GM19023 (cell line): ENCODE data around the gene PEX1.
"Not testable (repeated sequence)": the region's sequence is repeated elsewhere in the genome, so short reads cannot be mapped to it uniquely, and the experiment has no call there.

ENCODE experiments used
- ATAC-seq: cut with Tn5 transposase; IDR thresholded peaks from one replicate; pipeline ENCODE4 v1.9.1; 2021; ENCODE audit warnings: mild to moderate bottlenecking, moderate library complexity; ENCODE audit not compliant: unreplicated experiment

The PEX1 gene

DNA sequence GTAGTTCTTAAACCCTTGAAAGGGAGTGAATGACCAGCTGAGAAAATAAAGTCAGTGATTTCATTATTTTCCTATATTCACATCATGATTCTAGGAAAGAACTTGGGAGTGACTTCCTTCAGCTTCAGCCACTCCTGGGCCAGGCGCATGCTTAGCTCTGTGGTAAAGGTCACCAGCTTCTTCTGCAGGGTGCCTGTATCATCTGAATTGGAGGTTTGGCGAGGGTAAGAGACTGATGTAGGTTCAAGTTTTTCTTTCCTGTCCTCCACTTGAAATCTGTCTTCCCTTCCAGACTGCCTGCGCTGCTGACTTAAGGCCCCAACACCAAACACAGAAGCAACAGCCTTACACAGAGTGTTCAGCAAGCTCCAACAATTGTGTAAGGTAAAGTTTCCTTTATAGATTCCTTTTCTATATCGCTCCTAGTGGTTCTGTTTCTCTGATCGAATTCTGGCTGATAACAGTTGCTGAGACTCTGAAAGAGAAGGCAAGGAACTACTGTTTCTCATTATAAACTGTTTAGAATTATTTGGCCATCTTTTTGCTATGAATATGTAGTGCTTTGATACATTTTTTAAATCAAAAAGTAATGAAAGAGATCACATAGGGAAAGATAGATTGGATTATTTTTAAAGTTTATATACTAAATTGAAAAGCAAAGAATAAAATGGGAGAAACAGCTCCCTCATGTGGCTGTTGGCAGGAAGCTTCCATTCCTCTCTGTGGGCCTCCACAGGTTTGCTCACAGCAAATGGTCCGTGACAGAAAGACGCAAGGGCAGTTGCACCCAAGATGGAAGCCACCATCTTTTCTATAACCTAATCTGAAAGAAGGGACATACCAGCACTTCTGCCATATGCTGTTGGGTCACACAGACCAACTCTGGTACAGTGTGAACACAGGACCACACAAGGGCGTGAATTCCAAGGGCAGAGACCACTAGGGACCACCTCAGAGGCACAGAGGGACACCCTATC, 67.0 kb downstream of the PEX1 start:
- peak; percentile 67 for ATAC-seq

DNA sequence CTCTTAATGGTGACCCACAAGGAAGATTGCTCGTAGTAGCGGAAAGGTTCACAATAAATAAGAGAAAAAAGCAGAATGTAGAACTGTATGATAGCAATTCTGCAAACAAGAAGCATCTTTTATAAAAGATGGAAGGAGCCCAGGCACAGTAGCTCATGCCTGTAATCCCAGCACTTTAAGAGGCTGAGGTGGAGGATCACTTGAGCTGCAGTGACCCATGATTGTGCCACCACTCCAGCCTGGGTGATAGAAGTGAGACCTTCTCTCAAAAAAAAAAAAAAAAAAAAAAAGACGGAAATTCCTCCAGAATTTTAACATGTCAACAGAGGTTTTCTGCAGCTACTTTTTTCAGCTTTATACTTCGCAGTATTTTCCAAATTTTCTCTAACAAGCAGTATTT, 67.8 kb downstream of the PEX1 start:
- ATAC-seq, result no peak

DNA sequence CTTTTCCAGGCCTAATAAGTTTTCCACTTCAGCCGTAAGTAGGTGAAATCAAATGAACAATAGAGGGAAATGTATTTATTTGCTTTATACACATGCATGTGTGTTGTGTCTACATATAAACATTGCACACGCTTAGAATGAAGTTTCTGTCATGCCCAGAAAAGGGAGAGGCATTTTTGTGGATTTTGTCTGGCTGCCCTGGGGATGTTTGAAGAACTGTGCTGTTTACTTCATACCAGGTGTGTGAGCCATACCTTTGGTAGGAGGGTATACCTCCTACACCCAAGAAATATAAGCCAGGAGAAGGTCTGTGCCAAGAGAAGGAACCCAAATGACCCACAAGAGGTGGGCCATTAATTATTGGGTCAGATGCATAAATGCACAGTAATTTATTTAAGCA, 68.2 kb downstream of the PEX1 start:
- ATAC-seq, result no peak

DNA sequence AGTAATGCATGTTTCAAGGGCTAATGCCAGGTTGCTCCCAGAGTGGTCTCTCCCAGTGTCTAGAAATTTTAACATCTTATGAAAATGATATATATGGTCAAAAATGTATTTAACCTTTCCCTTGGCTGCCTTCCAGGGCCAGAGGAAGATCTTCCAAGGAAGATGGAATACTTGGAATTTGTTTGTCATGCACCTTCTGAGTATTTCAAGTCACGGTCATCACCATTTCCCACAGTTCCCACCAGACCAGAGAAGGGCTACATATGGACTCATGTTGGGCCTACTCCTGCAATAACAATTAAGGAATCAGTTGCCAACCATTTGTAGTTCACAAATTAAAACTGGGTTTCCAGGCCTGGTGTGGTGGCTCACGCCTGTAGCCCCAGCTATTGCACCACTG, 72.1 kb downstream of the PEX1 start:
- ATAC-seq, result no peak

DNA sequence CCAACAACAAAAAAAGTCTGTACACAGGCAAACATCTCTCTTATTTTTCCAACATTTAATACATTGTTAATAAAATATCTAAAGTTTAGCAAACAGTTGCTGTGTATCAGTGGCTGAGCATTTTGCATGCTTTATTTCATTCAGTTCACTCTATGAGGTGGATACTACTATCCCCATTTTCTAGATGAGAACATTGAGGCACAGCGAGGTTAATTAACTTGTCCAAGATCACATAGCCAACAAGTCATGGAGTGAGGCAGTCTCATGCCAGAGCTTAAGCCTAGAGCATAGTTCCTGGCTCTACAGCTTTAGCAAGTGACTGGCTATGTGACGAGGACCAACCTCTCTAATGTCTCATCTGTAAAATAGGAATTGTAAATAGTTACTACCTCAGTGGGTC, 76.7 kb downstream of the PEX1 start:
- no peak for ATAC-seq

DNA sequence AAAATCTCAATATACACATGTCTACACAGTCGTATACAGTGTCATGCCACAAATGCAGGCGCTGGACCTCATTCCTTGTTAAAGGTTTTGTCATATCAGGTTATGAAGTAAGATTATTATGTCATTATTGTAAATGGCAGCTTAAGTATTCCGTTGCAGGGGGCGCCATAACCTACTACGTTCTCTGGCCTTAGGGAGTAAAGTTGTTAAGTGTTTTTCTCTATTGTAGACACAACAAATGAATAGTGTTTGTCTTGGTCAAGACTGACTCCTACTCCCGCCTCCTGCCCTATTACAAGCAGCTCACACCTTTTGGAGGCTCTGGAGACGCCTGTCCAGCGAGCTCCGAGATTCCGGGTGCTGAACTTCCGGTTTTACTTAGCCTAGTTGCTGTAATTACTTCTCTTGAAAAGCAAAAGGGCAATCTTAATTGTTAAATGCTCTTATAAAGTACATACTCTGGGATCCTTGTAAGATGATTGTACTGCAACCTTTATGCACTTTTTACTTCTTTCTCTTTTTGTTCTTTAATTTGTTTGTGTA, 80.0 kb downstream of the PEX1 start:
- peak; percentile 34 for ATAC-seq

DNA sequence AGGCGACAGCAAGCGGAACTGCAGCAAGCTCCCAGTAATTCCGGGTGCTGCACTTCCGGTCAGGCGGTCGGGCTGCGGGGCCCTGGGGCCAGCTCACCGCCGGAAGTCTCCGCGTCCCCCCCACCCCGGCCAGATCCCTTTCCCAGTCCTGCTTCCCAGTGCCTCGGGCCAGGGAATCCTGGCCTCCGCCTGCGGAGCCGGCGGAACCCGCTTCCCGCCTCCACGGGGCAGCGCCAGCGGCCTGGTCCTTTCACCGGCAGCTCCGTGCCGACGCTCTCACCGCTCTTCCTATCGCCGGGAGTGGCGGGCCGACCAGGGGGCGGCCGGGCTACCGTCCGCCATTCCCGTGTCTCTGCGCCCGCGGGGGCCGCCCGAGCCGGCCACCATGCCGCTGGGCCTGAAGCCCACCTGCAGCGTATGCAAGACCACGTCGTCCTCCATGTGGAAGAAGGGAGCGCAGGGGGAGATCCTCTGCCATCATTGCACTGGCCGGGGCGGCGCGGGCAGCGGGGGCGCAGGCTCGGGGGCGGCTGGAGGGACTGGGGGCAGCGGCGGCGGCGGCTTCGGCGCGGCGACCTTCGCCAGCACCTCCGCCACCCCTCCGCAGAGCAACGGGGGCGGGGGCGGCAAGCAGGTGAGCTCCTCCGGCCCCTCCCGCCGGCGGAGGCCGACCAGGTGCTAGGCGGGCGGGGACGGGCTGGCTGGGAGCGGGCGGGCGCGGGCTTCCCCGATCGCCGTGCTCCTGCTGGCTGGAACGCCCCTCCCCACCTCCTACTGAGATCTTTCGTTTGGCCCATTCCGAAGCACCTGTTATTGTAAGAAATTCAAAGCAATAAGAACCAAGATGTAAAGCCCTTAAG, 80.7 kb downstream of the PEX1 start, which contains the start of gene GATAD1:
Gene GATAD1, plus strand, starts transcription at position 138 of the 860 bp plus-strand sequence. Its CDS starts 248 bp downstream, at position 386.
- ATAC-seq, result peak; percentile 89

DNA sequence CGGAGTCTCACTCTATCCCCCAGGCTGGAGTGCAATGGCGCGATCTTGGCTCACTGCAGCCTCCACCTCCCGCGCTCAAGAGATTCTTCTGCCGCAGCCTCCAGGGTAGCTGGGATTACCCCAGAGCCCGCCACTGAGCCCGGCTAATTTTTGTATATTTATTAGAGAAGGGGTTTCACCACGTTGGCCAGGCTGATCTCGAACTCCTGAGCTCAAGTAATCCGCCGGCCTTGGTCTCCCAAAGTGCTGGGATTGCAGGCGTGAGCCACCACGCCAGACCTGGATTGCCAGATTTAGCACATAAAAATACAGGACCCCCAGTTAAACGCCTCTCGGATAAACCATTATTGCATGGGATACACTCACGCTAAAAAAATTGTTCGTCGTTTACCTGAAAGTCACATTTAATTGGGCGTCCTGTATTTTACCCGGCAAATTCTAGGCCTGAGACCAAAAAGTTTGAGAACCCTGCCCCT, 81.4 kb downstream of the PEX1 start:
- ATAC-seq, result no peak

DNA sequence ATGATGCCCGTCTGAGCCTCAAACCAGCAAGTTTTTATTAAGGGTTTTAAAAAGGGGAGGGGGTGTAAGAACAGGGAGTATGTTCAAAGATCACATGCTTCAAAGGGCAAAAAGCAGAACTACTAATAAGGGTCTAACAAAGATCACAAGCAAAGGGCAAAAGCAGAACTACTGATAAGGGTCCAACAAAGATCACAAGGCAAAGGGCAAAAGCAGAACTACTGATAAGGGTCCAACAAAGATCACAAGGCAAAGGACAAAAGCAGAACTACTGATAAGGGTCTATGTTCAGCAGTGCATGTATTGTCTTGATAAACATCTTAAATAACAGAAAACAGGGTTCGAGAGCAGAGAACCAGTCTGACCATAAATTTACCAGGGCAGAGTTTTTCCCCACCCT, 85.6 kb downstream of the PEX1 start:
- not testable (repeated sequence) for ATAC-seq

DNA sequence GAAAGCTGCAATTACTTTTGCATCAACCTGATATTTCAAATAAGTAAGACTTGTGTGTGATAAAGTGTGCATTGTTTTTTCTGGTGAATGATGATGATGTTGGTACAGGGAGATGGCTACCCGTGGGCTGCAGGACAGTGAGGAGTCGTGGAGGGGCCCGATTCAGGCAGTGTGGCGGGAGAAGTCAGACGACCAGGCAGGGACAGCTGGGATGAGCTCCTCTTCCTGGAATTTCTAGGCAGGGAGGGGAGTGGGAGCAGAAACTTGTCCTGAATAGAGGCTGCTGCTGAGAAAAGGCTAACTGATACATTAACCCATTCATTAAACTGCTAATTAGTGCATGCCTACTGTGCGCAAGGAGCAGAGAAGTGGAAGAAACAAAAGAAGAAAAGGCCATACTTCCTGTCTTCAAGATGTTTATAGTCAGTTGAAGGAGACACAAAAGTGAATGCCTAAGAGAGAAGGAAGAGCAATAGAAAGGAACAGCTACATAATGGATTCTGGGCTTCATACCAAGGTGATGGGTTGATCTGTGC, 90.3 kb downstream of the PEX1 start:
- ATAC-seq, result no peak
